Measurements from ENCODE around the gene ZNF276.
"Not testable (repeated sequence)": the region's sequence is repeated elsewhere in the genome, so short reads cannot be mapped to it uniquely, and the experiment has no call there.

The ZNF276 gene

GRCh38 chr16:89720813-89721545, at the start of gene ZNF276, which contains the start of gene VPS9D1:
Gene ZNF276, plus strand, starts transcription at chr16:89721537. Its CDS starts 104 bp downstream, at chr16:89721641.
Gene VPS9D1, minus strand, starts transcription at chr16:89720898. Its CDS starts 37 bp downstream, at chr16:89720861.
- DNase-seq: peak; percentile 47 to 93 (median 79)

GRCh38 chr16:89671565-89671964, 49.8 kb upstream of the ZNF276 start:
- not testable (repeated sequence) for DNase-seq

GRCh38 chr16:89672177-89672941, 49.0 kb upstream of the ZNF276 start:
- DNase-seq: no peak

- no peak for DNase-seq
Measured at GRCh38 chr16:89678258-89678657, 43.1 kb upstream of the ZNF276 start.

- no peak for DNase-seq
Measured at GRCh38 chr16:89685916-89686315, 35.4 kb upstream of the ZNF276 start.

GRCh38 chr16:89686520-89687091, 34.7 kb upstream of the ZNF276 start, which contains the start of gene CDK10:
Gene CDK10, plus strand, starts transcription at chr16:89686689. Its CDS starts 22 bp downstream, at chr16:89686711.
- DNase-seq: peak; percentile 35 to 94 (median 83)

- DNase-seq: peak in 2 of 51 donors; percentile 34 to 65
Measured at GRCh38 chr16:89687092-89687940, 34.0 kb upstream of the ZNF276 start.

- DNase-seq: no peak
Measured at GRCh38 chr16:89688395-89688794, 32.9 kb upstream of the ZNF276 start.

- DNase-seq: no peak
Measured at GRCh38 chr16:89689142-89689541, 32.2 kb upstream of the ZNF276 start.

GRCh38 chr16:89689621-89690020, 31.7 kb upstream of the ZNF276 start:
- DNase-seq: not testable (repeated sequence)

- DNase-seq: no peak
Measured at GRCh38 chr16:89690392-89690901, 30.9 kb upstream of the ZNF276 start.

- no peak for DNase-seq
Measured at GRCh38 chr16:89691231-89691985, 29.9 kb upstream of the ZNF276 start.

GRCh38 chr16:89691986-89692569, 29.3 kb upstream of the ZNF276 start:
- DNase-seq: no peak

GRCh38 chr16:89693289-89693731, 28.0 kb upstream of the ZNF276 start:
- no peak for DNase-seq

- no peak for DNase-seq
Measured at GRCh38 chr16:89693931-89694783, 27.2 kb upstream of the ZNF276 start.

- DNase-seq: not testable (repeated sequence)
Measured at GRCh38 chr16:89694784-89695085, 26.6 kb upstream of the ZNF276 start.

- DNase-seq: no peak
Measured at GRCh38 chr16:89695086-89695874, 26.1 kb upstream of the ZNF276 start.

Data from hypothalamus (tissue), 51 donors.